ENCODE results near the gene UEVLD.
A peak's percentile ranks its signal among the peaks of the same experiment; 100 is the strongest.

The UEVLD gene

DNA sequence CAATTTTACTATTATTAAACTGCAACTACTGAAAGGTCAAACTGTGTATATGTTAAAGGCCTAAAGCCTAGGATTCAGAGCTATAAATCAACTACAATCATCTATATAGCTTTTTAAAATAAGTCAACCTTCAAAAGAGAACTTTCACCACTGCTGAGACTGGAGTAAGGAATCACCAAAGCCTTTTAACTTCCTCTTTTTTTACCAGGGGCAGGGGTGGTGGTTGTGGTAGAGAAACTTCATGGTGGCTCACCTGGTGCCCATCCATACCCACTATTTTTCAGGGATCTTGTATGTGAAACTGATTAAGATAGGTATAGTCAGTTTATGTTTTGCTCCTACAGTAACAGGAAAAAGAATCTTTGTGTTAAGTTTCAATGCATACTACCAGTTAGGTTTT, 93.3 kb downstream of the UEVLD start:
- DNase-seq = no peak

DNA sequence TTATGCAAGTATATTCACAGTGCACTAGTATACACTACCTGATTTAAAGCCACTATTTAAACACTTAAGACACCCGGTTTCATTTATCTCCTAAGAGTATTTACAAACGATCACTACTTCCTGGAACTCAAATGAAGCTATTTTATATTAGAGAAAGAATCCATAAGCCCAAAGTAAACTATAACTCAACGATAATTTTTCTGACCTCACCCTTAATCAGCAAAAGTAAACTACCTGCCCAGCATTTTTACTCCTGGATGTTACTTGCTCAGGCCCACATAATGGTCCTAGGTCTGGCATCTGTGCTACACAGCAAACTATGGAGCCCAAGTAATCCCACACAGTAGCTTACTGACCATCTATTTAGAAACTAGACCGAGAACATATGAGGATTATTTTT, 95.2 kb downstream of the UEVLD start:
- no peak for DNase-seq

DNA sequence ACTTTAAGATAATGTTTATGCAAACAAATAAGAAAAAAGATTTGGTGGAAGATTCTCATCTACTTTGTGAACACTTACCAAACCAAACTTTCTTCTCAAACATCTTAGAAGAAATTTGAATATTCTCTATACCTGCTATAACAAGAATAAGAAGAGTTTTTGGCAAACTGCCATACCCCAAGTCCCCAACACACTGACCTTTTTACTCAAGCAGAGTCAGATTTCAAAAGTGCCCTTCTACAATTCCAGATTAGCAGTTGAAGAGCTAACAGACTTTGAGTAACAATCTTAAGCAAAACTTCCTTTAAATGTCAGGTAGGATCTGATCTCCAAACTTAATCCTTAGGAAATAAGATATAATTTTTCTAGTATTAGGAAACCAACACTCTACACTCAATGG, 95.6 kb downstream of the UEVLD start:
- DNase-seq = no peak

DNA sequence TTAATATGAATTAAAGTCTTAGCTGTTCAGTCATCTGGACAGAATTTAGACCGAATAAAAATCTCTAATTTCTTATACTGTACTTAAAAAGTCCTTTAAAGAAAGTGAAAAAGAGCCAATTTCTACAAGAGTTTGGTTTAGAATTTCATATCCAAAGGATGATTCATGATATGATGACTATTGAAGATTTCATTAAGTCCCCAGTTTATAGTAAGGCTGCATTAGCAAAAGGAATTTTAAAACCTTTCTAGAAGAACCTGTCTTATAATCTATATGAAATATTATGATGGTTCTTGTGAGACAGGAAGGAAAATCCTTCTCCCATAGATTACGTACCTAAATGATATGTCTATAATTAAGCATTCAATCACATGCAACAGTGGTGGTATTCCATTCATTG, 96.6 kb downstream of the UEVLD start:
- DNase-seq = no peak

DNA sequence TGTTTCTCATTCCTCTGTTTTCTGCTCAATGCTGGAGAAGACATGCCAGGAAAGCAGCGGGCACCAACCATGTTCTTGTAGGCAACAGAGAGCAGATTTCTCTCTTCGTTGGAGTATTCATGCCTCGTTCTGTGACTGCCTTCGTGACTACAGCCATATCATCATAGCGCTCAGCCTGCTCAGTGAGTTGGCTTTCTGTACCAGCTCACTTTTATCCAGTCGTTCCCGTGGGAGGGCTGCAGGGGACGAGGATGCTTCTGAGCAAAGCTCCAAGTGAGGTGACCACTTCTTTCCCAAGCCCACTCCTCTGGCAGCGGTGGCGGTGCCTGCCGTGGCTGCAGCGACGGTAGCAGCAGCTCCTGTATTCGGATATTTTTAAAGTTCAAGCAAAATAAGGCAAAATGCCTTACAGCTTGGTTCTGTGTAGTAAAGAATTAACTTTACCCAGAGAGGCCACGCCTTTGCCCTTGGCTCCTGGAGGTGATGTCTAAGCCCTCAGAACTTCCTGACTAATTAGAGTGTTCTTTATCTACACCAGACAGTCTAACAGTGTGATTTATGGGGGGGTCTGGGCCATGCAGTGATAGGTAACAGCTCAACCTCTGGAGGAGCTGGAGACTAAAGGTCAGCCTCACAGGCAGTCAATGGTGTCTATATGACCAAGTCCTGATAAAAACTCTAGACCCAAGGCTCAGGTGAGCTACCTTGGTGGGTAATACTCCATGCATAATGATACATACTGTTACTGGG, 97.6 kb downstream of the UEVLD start:
- DNase-seq = no peak

DNA sequence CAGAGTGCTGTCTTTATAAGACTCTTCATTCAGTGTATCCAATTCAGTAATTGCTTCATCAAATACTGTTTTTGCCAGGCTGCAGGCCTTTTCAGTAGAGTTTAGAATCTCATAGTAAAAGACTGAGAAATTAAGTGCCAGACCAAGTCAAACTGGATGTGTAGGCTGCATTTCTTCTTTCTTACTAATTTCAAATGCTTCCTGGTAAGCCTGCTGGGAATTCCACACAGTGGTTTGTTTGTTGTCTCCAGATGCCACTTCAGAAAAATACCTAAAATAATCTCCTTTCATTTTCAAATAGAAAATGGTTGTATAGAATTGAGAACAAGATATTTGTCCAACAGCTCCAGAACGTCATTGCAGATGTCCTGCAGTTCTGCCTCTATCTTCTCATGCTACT, 98.2 kb downstream of the UEVLD start:
- no peak for DNase-seq

DNA sequence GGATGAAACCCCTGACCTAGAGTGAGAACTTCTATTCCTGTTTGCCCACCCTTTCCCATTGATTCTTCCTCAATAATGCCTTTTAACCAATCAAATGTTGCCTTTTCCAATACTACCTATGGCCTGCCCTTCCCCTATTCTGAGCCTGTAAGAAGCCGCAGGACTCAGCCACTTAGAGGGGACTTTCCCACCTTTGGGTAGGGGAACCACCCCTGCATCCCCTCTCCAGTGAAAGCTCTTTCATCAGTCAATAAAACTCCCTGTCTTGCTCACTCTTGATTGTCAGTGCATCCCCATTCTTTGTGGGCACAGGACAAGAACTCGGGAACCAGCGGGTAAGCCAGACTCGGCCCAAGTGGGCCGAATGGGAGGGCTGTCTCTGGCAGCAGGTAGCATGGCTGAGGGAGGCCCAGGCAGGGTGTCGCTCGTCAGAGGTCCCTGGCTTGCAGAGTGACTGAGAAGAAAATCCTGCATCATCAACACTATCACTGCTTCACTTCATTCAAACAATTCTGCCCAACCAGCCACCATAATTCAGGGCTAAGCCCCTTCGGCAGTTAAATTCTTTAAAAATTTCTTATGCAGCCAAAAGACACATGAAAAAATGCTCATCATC, 102.5 kb downstream of the UEVLD start:
- peak in 1 of 2 experiments; percentile 16 for DNase-seq

Data from activated CD4-positive, alpha-beta T cell treated with anti-CD3 and anti-CD28 coated beads, Interleukin-2, amount 50 U/mL, for 48 hours (primary cell).